ENCODE data around the gene LARP7.
A peak's percentile ranks its signal among the peaks of the same experiment; 100 is the strongest.

The LARP7 gene

GRCh38 chr4:112704991-112705845 is 68.3 kb downstream of the LARP7 start:
- 0 out of 2 replicates have a peak, but pooled peaks have one; percentile 16 for TF ChIP-seq ZBTB7A (IDR thresholded peaks at IDR 0.05; ENCODE audit: low read depth)
- TF ChIP-seq, protein P1, sequence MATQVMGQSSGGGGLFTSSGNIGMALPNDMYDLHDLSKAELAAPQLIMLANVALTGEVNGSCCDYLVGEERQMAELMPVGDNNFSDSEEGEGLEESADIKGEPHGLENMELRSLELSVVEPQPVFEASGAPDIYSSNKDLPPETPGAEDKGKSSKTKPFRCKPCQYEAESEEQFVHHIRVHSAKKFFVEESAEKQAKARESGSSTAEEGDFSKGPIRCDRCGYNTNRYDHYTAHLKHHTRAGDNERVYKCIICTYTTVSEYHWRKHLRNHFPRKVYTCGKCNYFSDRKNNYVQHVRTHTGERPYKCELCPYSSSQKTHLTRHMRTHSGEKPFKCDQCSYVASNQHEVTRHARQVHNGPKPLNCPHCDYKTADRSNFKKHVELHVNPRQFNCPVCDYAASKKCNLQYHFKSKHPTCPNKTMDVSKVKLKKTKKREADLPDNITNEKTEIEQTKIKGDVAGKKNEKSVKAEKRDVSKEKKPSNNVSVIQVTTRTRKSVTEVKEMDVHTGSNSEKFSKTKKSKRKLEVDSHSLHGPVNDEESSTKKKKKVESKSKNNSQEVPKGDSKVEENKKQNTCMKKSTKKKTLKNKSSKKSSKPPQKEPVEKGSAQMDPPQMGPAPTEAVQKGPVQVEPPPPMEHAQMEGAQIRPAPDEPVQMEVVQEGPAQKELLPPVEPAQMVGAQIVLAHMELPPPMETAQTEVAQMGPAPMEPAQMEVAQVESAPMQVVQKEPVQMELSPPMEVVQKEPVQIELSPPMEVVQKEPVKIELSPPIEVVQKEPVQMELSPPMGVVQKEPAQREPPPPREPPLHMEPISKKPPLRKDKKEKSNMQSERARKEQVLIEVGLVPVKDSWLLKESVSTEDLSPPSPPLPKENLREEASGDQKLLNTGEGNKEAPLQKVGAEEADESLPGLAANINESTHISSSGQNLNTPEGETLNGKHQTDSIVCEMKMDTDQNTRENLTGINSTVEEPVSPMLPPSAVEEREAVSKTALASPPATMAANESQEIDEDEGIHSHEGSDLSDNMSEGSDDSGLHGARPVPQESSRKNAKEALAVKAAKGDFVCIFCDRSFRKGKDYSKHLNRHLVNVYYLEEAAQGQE (IDR thresholded peaks at IDR 0.05; ENCODE audit: low read depth): peak; percentile 73
- TF ChIP-seq, protein P2, sequence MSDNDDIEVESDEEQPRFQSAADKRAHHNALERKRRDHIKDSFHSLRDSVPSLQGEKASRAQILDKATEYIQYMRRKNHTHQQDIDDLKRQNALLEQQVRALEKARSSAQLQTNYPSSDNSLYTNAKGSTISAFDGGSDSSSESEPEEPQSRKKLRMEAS (IDR thresholded peaks at IDR 0.05): no peak

- TF ChIP-seq, protein P3, sequence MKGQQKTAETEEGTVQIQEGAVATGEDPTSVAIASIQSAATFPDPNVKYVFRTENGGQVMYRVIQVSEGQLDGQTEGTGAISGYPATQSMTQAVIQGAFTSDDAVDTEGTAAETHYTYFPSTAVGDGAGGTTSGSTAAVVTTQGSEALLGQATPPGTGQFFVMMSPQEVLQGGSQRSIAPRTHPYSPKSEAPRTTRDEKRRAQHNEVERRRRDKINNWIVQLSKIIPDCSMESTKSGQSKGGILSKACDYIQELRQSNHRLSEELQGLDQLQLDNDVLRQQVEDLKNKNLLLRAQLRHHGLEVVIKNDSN (IDR thresholded peaks at IDR 0.05): peak; percentile 76
- 0 out of 2 replicates have a peak, but pooled peaks have one; percentile 27 for TF ChIP-seq ZBTB7A (IDR thresholded peaks at IDR 0.05; ENCODE audit: low read depth)
These were observed 69.2 kb downstream of the LARP7 start for GRCh38 chr4:112705891-112706839.

DNA sequence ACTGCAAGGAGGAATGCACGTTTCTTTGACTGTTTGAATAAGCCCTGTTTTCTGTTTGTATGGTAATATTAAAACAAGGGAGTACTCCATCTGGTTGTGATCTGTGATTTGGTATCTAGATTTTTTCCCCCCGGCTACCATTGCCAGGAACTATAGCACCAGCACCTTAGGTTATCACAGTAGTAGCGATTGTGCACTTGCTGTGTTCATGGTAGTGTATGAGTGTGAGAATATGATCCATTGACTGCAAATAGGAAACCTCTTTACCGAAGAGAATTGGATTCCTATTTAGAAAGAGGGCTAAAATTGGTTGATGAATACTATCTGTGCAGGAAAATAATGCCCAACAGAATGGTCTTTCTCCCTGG is 69.9 kb downstream of the LARP7 start:
- TF ChIP-seq YY1 (IDR thresholded peaks at IDR 0.05; ENCODE audit: low read depth): no peak
- TF ChIP-seq RAD21 (IDR thresholded peaks at IDR 0.05; ENCODE audit: low read depth): no peak
- no peak for TF ChIP-seq ZBTB7A (IDR thresholded peaks at IDR 0.05; ENCODE audit: low read depth)
- TF ChIP-seq, protein P1 (IDR thresholded peaks at IDR 0.05; ENCODE audit: low read depth): no peak
